Ovary (tissue), 3 donors: ENCODE measurements around the gene IMMP2L.

ENCODE experiments used
- EP300 ChIP-seq: sonication (generic); formaldehyde crosslinking; IDR thresholded peaks from one replicate; pipeline ENCODE4 v1.6.1; 2017; ENCODE audit warnings: antibody characterized with exemption
- POLR2A ChIP-seq: fragments of 450-650 bp; IDR thresholded peaks from one replicate; pipeline ENCODE4 v1.6.1; 2017; ENCODE audit warnings: antibody characterized with exemption, mild to moderate bottlenecking, moderate library complexity
- TF ChIP-seq, protein P1 (sequence below), 3 donors: fragments of 450-650 bp in 2 of 3; fragments of 200-600 bp in 1 of 3; IDR thresholded peaks; one replicate each; pipeline versions ENCODE4 v1.5.1 to v1.8.0; 2016 to 2022; ENCODE audit warnings: antibody characterized with exemption in 3 of 3, mild to moderate bottlenecking in 1 of 3
- donor health status: DM: no; HTN: no; CAD: no.

DNA sequence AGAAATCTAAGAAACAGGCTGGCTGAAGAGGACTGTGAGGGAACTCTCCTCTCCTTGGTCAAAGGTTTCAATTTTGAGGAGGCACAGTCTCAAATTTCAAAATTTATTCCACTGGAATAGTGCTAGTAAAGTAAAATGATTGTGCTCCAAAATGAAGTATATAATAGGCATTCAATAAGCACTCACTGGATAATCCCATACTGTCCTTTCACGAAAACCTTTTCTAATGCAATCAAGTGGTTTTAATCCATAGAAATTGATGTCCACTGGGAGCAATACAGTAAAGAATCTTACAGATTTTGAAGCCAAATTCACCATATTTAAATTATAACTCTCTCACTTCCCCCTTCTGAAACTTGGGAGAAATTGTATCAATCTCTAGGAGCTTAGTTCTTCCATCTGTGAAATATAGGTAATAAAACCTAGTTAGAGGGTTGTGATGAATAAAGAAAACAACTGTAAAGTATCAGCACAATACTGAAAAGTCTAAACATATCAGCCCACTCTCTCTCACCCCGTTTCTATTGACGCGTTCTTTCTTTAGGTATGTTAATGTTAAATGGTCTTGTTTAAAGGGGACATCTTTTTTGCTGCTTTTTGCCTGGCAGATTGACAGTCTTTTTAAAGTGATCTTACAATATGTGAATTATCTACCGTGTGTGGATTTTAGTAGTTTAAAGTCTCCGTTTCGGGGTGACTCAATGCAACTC, 512.2 kb downstream of the IMMP2L start:
- TF ChIP-seq, protein P1, sequence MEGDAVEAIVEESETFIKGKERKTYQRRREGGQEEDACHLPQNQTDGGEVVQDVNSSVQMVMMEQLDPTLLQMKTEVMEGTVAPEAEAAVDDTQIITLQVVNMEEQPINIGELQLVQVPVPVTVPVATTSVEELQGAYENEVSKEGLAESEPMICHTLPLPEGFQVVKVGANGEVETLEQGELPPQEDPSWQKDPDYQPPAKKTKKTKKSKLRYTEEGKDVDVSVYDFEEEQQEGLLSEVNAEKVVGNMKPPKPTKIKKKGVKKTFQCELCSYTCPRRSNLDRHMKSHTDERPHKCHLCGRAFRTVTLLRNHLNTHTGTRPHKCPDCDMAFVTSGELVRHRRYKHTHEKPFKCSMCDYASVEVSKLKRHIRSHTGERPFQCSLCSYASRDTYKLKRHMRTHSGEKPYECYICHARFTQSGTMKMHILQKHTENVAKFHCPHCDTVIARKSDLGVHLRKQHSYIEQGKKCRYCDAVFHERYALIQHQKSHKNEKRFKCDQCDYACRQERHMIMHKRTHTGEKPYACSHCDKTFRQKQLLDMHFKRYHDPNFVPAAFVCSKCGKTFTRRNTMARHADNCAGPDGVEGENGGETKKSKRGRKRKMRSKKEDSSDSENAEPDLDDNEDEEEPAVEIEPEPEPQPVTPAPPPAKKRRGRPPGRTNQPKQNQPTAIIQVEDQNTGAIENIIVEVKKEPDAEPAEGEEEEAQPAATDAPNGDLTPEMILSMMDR (IDR thresholded peaks at IDR 0.05) = no peak
- TF ChIP-seq POLR2A = no peak
- no peak for TF ChIP-seq EP300
